ENCODE results near the gene RALGDS.

Gene RALGDS

GRCh38 chr9:133103987-133104505 is 17.0 kb downstream of the RALGDS start:
- no peak for DNase-seq (ENCODE audit: low read depth)
- no peak for TF ChIP-seq CTCF (IDR thresholded peaks at IDR 0.05; ENCODE audit: insufficient read depth, low read depth, low read length, missing control alignments)
- H3K4me3 ChIP-seq (ENCODE audit: low read length) = no peak overlapping the region

- peak; percentile 24 for DNase-seq (ENCODE audit: low read depth)
- H3K4me3 ChIP-seq (ENCODE audit: low read length) = no peak overlapping the region
- peak; percentile 87 for TF ChIP-seq CTCF (IDR thresholded peaks at IDR 0.05; ENCODE audit: insufficient read depth, low read depth, low read length, missing control alignments)
Observed at GRCh38 chr9:133103183-133103986, 17.7 kb downstream of the RALGDS start.

GRCh38 chr9:133102190-133103021 is 18.6 kb downstream of the RALGDS start:
- H3K4me3 ChIP-seq (ENCODE audit: low read length) = no peak overlapping the region
- no peak for DNase-seq (ENCODE audit: low read depth)
- no peak for TF ChIP-seq CTCF (IDR thresholded peaks at IDR 0.05; ENCODE audit: insufficient read depth, low read depth, low read length, missing control alignments)

GRCh38 chr9:133101356-133102189 is 19.5 kb downstream of the RALGDS start:
- no peak for TF ChIP-seq CTCF (IDR thresholded peaks at IDR 0.05; ENCODE audit: insufficient read depth, low read depth, low read length, missing control alignments)
- no peak overlapping the region for H3K4me3 ChIP-seq (ENCODE audit: low read length)
- no peak for DNase-seq (ENCODE audit: low read depth)

- no peak overlapping the region for H3K4me3 ChIP-seq (ENCODE audit: low read length)
- no peak for TF ChIP-seq CTCF (IDR thresholded peaks at IDR 0.05; ENCODE audit: insufficient read depth, low read depth, low read length, missing control alignments)
- DNase-seq (ENCODE audit: low read depth) = no peak
Observed at GRCh38 chr9:133100506-133101355, 20.3 kb downstream of the RALGDS start.
